ENCODE data around the gene STEAP1B.

- TF ChIP-seq CTCF (IDR thresholded peaks at IDR 0.05; ENCODE audit: insufficient read depth, low read length, poor library complexity, severe bottlenecking) (no peak), EZH2phosphoT487 (conservative IDR thresholded peaks at IDR 0.05; ENCODE audit: low read length) (no peak)
Measured at GRCh38 chr7:22542254-22542653, 42.3 kb upstream of the STEAP1B start.

Data from SU-DHL-6 (cell line).